ENCODE data around the gene SPECC1.

The SPECC1 gene

GRCh38 chr17:20084621-20085282, 75.6 kb downstream of the SPECC1 start:
- no peak for DNase-seq (ENCODE audit: low spot score)
- no peak for TF ChIP-seq CTCF (IDR thresholded peaks at IDR 0.05; ENCODE audit: extremely low read depth, missing control alignments)

GRCh38 chr17:20085283-20085845, 76.2 kb downstream of the SPECC1 start:
- TF ChIP-seq CTCF (IDR thresholded peaks at IDR 0.05; ENCODE audit: extremely low read depth, missing control alignments): no peak
- DNase-seq (ENCODE audit: low spot score): no peak

GRCh38 chr17:20086416-20087076, 77.4 kb downstream of the SPECC1 start:
- no peak for TF ChIP-seq CTCF (IDR thresholded peaks at IDR 0.05; ENCODE audit: extremely low read depth, missing control alignments)
- DNase-seq (ENCODE audit: low spot score): no peak

- TF ChIP-seq CTCF (IDR thresholded peaks at IDR 0.05; ENCODE audit: extremely low read depth, missing control alignments): no peak
- no peak for DNase-seq (ENCODE audit: low spot score)
Observed at GRCh38 chr17:20087538-20088250, 78.5 kb downstream of the SPECC1 start.

- no peak for TF ChIP-seq CTCF (IDR thresholded peaks at IDR 0.05; ENCODE audit: extremely low read depth, missing control alignments)
- peak; percentile 30 for DNase-seq (ENCODE audit: low spot score)
Observed at GRCh38 chr17:20089756-20090547, 80.8 kb downstream of the SPECC1 start.

- DNase-seq (ENCODE audit: low spot score): no peak
Observed at GRCh38 chr17:20091174-20092029, 82.2 kb downstream of the SPECC1 start.

More at GRCh38 chr17:20091174-20092029, 82.2 kb downstream of the SPECC1 start:
- no peak for TF ChIP-seq CTCF (IDR thresholded peaks at IDR 0.05; ENCODE audit: extremely low read depth, missing control alignments)

All from GM20000 (cell line).